ENCODE data around the gene CRKL. TPM values are rescaled to one million over a fixed set of nuclear protein-coding genes. Genes with fewer than 3 reads are reported as not detected.

CRKL gene
- total RNA-seq, 4 donors from 2014 or later: 38.2 to 46.2 (median 44.4) TPM

- intact Hi-C loops (cut with DNase I): no loop called here
- H3K9me3 ChIP-seq: no peaks in the 10 kb centered on the region
- TF ChIP-seq POLR2A (IDR thresholded peaks at IDR 0.05): no peak
- TF ChIP-seq, protein P1, sequence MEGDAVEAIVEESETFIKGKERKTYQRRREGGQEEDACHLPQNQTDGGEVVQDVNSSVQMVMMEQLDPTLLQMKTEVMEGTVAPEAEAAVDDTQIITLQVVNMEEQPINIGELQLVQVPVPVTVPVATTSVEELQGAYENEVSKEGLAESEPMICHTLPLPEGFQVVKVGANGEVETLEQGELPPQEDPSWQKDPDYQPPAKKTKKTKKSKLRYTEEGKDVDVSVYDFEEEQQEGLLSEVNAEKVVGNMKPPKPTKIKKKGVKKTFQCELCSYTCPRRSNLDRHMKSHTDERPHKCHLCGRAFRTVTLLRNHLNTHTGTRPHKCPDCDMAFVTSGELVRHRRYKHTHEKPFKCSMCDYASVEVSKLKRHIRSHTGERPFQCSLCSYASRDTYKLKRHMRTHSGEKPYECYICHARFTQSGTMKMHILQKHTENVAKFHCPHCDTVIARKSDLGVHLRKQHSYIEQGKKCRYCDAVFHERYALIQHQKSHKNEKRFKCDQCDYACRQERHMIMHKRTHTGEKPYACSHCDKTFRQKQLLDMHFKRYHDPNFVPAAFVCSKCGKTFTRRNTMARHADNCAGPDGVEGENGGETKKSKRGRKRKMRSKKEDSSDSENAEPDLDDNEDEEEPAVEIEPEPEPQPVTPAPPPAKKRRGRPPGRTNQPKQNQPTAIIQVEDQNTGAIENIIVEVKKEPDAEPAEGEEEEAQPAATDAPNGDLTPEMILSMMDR (IDR thresholded peaks at IDR 0.05): no peak
- H3K27me3 ChIP-seq: no peaks in the 10 kb centered on the region
- WGBS, 2 donors: 58 to 100% methylated on average over 1 to 5 of the region's 13 CpGs
- no peak for DNase-seq
- peaks cover 0 to 15% (median 0%) of the 10 kb centered on the region in 3 donors for H3K36me3 ChIP-seq
- H3K27ac ChIP-seq: peak overlapping the region in 3 of 4 donors; percentile 45 to 59 (median 50)
- peak overlapping the region in 3 of 4 donors; percentile 29 to 54 (median 34) for H3K4me3 ChIP-seq
- peaks cover 26 to 54% (median 27%) of the 10 kb centered on the region in 3 donors for H3K4me1 ChIP-seq
Measured at GRCh38 chr22:20979940-20980453, 62.8 kb downstream of the CRKL start.

- DNase-seq: no peak
- H3K4me3 ChIP-seq: no peak overlapping the region
Measured at GRCh38 chr22:20980523-20980922, 63.3 kb downstream of the CRKL start.

DNA sequence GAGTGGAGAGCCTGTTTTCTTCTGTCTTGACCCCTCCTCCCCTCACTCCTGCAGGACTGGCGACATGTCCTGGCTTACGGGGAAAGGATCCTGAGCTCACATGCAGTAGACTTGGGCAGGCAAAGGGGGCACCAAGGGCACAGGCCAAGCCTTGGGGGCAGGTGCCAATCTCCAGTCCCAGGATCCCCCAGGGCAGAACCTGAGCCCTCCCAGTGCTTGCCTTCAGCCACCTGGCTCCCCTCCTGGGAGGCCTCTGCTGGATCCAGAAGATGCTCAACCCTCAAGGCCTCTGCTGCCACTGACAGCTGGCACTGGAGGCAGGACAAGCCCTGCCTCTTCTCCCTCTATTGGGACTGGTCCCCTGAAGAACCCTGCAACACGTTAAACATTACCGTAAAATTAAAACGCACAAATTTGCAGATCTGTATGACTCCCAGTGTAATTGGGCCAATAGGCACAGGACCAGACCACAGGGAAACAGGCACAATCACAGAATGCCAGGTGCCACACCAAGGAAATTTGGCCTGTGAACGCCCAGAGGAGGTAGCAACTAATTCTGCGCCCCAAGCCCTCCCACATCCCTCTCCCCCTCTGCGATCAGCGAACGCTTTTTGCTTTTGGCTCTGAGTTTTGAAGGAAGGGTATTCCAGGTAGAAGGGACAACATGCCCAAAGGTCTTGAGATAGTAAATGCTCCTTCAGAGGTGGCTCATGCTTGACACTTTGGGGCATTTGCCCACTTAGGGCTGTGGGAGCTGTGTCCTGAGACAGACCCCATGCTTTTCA is 63.9 kb downstream of the CRKL start:
- intact Hi-C loops (cut with DNase I): no loop called here
- WGBS, 2 donors: 34 to 77% methylated on average over 8 to 10 of the region's 10 CpGs

More at GRCh38 chr22:20980523-20980922, 63.3 kb downstream of the CRKL start:
- Histone ChIP-seq H3K27me3 (no peaks in the 10 kb centered on the region), H3K4me1 (peaks cover 26 to 54% (median 27%) of the 10 kb centered on the region in 3 donors), H3K36me3 (peaks cover 0 to 20% (median 0%) of the 10 kb centered on the region in 3 donors), H3K27ac (peak overlapping the region in 1 of 4 donors; percentile 83), H3K9me3 (no peaks in the 10 kb centered on the region)
- 84 to 94% methylated on average over 4 of the region's 4 CpGs for WGBS, 2 donors
- intact Hi-C loops (cut with DNase I): no loop called here
- TF ChIP-seq, protein P1 (IDR thresholded peaks at IDR 0.05): no peak
- TF ChIP-seq POLR2A (IDR thresholded peaks at IDR 0.05): no peak

GRCh38 chr22:20981787-20982562 is 64.8 kb downstream of the CRKL start, which contains the start of gene LZTR1:
Gene LZTR1, plus strand, starts transcription at chr22:20982297. Its CDS starts 75 bp downstream, at chr22:20982372.
- peak in 3 of 4 donors; percentile 83 to 92 (median 83) for TF ChIP-seq POLR2A (IDR thresholded peaks at IDR 0.05)
- TF ChIP-seq, protein P1 (IDR thresholded peaks at IDR 0.05): peak; percentile 30 to 64 (median 42)
- no peak for DNase-seq
- 0 to 1% methylated on average over 15 to 38 of the region's 87 CpGs for WGBS, 2 donors
- Histone ChIP-seq H3K9me3 (no peaks in the 10 kb centered on the region), H3K4me1 (peaks cover 26 to 54% (median 27%) of the 10 kb centered on the region in 3 donors), H3K4me3 (peak within 1 kb of the TSS; percentile 57 to 91 (median 70)), H3K36me3 (peaks cover 0 to 31% (median 0%) of the 10 kb centered on the region in 3 donors), H3K27me3 (no peaks in the 10 kb centered on the region), H3K27ac (peak within 1 kb of the TSS; percentile 83 to 96 (median 90))
- intact Hi-C loops (cut with DNase I): no loop called here

More for the DNA sequence above, 63.9 kb downstream of the CRKL start:
- Histone ChIP-seq H3K36me3 (peaks cover 0 to 26% (median 0%) of the 10 kb centered on the region in 3 donors), H3K4me1 (peaks cover 26 to 54% (median 27%) of the 10 kb centered on the region in 3 donors), H3K4me3 (peak overlapping the region; percentile 57 to 91 (median 70)), H3K9me3 (no peaks in the 10 kb centered on the region), H3K27ac (peak overlapping the region; percentile 83 to 96 (median 90)), H3K27me3 (no peaks in the 10 kb centered on the region)
- DNase-seq: no peak
- TF ChIP-seq, protein P1 (IDR thresholded peaks at IDR 0.05): no peak
- no peak for TF ChIP-seq POLR2A (IDR thresholded peaks at IDR 0.05)

Measured in esophagus squamous epithelium (tissue), 5 donors.